Sigmoid colon (tissue), 4 donors: ENCODE results near the gene KRTAP4-16.

Source experiments
- POLR2A ChIP-seq, 2 donors: fragments of 450-650 bp; IDR thresholded peaks; one replicate each; pipeline ENCODE4 v1.6.1; 2016; ENCODE audit warnings: antibody characterized with exemption in 2 of 2, mild to moderate bottlenecking in 2 of 2, moderate library complexity in 2 of 2
- POLR2AphosphoS5 ChIP-seq, 4 donors: sonication (generic); formaldehyde crosslinking; IDR thresholded peaks; one replicate each; pipeline ENCODE4 v1.6.1; 2017; ENCODE audit warnings: antibody characterized with exemption in 4 of 4
- TF ChIP-seq, protein P1 (sequence below), 4 experiments: fragments of 450-650 bp in 3 of 4; fragments of 200-600 bp in 1 of 4; IDR thresholded peaks; one replicate each; pipeline ENCODE4 v1.5.1; 2016 to 2019; ENCODE audit warnings: antibody characterized with exemption in 4 of 4, mild to moderate bottlenecking in 3 of 4, moderate library complexity in 2 of 4

DNA sequence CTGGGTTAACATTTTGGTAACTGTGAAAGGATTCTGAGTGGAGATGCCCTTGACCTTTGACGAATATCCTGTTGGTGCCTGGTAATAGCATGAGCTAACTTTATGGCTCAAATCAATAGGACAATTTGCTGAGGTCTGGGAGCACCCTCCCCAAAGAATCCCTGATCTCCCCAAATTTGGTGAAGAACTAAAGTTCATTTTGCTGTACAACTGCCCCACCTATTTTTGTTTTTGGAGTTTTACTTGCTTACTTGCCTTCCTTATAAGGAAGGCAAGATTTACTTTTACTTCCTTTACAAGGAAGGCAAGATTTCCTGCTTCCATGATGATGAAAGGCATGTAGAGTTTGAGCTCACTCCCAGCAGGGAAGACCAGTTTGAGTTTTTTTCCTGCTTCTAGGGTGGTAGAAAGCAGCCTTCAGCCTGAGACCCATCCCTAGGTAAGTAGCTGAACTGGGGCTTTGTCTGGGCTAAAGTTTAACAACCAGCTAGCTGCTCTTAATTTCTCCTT is 6.0 kb upstream of the KRTAP4-16 start:
- no peak for TF ChIP-seq POLR2A (IDR thresholded peaks at IDR 0.05)
- TF ChIP-seq, protein P1, sequence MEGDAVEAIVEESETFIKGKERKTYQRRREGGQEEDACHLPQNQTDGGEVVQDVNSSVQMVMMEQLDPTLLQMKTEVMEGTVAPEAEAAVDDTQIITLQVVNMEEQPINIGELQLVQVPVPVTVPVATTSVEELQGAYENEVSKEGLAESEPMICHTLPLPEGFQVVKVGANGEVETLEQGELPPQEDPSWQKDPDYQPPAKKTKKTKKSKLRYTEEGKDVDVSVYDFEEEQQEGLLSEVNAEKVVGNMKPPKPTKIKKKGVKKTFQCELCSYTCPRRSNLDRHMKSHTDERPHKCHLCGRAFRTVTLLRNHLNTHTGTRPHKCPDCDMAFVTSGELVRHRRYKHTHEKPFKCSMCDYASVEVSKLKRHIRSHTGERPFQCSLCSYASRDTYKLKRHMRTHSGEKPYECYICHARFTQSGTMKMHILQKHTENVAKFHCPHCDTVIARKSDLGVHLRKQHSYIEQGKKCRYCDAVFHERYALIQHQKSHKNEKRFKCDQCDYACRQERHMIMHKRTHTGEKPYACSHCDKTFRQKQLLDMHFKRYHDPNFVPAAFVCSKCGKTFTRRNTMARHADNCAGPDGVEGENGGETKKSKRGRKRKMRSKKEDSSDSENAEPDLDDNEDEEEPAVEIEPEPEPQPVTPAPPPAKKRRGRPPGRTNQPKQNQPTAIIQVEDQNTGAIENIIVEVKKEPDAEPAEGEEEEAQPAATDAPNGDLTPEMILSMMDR (IDR thresholded peaks at IDR 0.05) = no peak
- no peak for TF ChIP-seq POLR2AphosphoS5 (IDR thresholded peaks at IDR 0.05)
